HUES48 (cell line): ENCODE results near the gene COBL.
"Not testable (repeated sequence)": the region's sequence is repeated elsewhere in the genome, so short reads cannot be mapped to it uniquely, and the experiment has no call there.

Source experiments
- H3K27ac ChIP-seq: one replicate; pipeline ENCODE4 v1.7.0; 2013; ENCODE audit warnings: low read depth, low read length, inconsistent platforms
- H3K27me3 ChIP-seq: 2 replicates; pipeline ENCODE4 v1.6.1; 2013; ENCODE audit warnings: mild to moderate bottlenecking, low read length; ENCODE audit not compliant: control insufficient read depth, insufficient read depth
- H3K36me3 ChIP-seq: 2 replicates; pipeline ENCODE4 v1.6.1; 2013; ENCODE audit warnings: low read length; ENCODE audit not compliant: control insufficient read depth, insufficient read depth
- H3K4me1 ChIP-seq: 2 replicates; pipeline ENCODE4 v1.6.1; 2013; ENCODE audit warnings: mild to moderate bottlenecking, low read length; ENCODE audit not compliant: control insufficient read depth, insufficient read depth
- H3K4me3 ChIP-seq: 2 replicates; pipeline ENCODE4 v1.5.1; 2013; ENCODE audit warnings: mild to moderate bottlenecking, low read depth, low read length
- H3K9ac ChIP-seq: 2 replicates; pipeline ENCODE4 v1.6.1; 2013; ENCODE audit warnings: mild to moderate bottlenecking, low read depth, low read length, moderate library complexity
- H3K9me3 ChIP-seq: 2 replicates; pipeline ENCODE4 v1.6.1; 2013; ENCODE audit warnings: low read length; ENCODE audit not compliant: control insufficient read depth, insufficient read depth

COBL gene

DNA sequence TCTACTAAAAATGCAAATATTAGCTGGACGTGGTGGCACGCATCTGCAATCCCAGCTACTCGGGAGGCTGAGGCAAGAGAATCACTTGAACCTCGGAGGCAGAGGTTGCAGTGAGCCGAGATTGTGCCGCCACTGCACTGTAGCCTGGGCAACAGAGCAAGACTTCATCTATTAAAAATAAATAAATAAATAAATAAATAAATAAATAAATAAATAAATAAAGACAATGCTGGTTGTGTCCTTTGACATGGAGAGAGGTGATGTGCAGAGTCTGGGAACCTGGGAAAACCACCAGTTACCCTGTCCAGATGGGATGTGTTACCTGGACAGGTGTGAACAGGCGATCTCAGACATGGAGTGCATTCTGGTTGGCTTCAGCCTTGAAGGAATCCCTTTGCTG is 102.5 kb downstream of the COBL start:
- no peak overlapping the region for H3K9ac ChIP-seq
- no peak overlapping the region for H3K27ac ChIP-seq
- H3K36me3 ChIP-seq, result peaks cover 14% of the 10 kb centered on the region
- no peak overlapping the region for H3K4me3 ChIP-seq
- peaks cover 20% of the 10 kb centered on the region for H3K4me1 ChIP-seq
- H3K9me3 ChIP-seq, result no peaks in the 10 kb centered on the region
- no peaks in the 10 kb centered on the region for H3K27me3 ChIP-seq

DNA sequence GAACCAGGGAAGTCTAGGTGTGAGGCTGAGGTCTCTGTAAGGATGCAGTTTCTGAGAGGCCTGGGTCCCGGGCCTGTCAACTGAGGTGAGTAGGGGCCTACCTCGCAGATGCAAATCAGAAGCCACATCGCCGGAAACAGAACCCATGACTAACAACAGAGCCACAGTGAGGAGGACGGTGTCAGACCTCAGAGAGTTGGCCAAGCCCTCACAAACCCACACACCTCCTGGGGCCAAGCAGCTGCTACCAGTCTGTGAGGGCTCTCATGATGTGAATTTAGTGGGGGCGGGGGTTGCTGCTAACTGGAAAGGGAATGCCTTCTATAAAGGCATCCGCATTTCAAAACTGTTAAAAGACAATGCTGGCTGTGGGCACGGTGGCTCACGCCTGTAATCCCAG is 103.0 kb downstream of the COBL start:
- Histone ChIP-seq H3K9ac (no peak overlapping the region), H3K9me3 (no peaks in the 10 kb centered on the region), H3K27ac (no peak overlapping the region), H3K4me1 (peaks cover 20% of the 10 kb centered on the region), H3K27me3 (no peaks in the 10 kb centered on the region), H3K36me3 (peaks cover 10% of the 10 kb centered on the region; the same call in 1 of the 2 replicates), H3K4me3 (no peak overlapping the region)

DNA sequence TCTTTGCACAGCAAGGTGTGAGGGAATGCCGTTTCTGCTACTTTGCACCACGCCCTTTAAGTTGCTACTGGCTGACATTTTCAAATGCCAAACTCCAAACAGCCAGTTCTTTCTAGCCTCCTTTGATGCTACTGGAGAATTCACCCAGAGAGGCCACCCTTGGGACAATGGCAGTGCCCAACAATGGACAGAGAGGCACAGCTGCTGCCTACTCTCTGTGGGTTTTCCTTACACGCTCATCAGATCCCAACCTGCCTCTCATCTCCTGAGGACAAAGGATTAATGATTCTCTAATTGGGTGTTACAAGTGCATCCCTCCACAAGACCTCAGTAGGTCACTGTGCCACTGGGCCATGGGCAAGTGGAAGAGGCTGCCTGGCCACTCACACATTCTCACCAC is 105.8 kb downstream of the COBL start:
- no peak overlapping the region for H3K27ac ChIP-seq
- peaks cover 19% of the 10 kb centered on the region for H3K4me1 ChIP-seq
- H3K27me3 ChIP-seq, result no peaks in the 10 kb centered on the region
- H3K4me3 ChIP-seq, result no peak overlapping the region
- 0 out of 2 replicates have a peak, but pooled peaks cover 2% of the 10 kb centered on the region for H3K9me3 ChIP-seq
- H3K36me3 ChIP-seq, result no peaks in the 10 kb centered on the region
- no peak overlapping the region for H3K9ac ChIP-seq

DNA sequence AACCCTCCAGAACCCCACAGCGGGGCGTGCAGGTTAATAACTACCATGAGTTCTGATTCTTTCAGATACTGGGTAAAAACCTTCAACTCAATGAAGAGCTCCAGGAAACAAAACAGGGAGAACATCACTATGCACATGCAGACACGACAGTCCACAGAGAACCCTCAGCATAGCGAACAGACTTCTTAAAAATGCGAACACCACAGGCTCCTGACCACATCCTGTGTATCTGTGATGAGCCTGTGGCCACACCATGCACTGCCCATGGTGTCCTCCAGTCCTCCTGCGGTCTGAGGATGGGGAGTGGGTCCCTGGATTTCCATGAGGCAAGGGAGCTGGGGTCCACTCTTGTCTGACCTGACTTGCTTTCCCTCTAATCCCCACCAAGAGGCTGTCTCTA is 107.2 kb downstream of the COBL start:
- no peaks in the 10 kb centered on the region for H3K27me3 ChIP-seq
- peak overlapping the region; percentile 57 for H3K27ac ChIP-seq
- H3K9me3 ChIP-seq, result 0 out of 2 replicates have a peak, but pooled peaks cover 5% of the 10 kb centered on the region
- H3K36me3 ChIP-seq, result no peaks in the 10 kb centered on the region
- no peak overlapping the region for H3K9ac ChIP-seq
- peaks cover 15% of the 10 kb centered on the region for H3K4me1 ChIP-seq
- no peak overlapping the region for H3K4me3 ChIP-seq

DNA sequence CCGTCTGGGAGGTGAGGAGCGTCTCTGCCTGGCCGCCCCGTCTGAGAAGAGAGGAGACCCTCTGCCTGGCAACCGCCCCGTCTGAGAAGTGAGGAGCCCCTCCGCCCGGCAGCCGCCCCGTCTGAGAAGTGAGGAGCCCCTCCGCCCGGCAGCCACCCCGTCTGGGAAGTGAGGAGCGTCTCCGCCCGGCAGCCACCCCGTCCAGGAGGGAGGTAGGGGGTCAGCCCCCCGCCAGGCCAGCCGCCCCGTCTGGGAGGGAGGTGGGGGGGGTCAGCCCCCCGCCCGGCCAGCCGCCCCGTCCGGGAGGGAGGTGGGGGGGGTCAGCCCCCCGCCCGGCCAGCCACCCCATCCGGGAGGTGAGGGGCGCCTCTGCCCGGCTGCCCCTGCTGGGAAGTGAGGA is 108.5 kb downstream of the COBL start:
- H3K4me1 ChIP-seq, H3K4me3 ChIP-seq, H3K27me3 ChIP-seq, H3K9me3 ChIP-seq, H3K27ac ChIP-seq, H3K9ac ChIP-seq, H3K36me3 ChIP-seq: not testable (repeated sequence)

DNA sequence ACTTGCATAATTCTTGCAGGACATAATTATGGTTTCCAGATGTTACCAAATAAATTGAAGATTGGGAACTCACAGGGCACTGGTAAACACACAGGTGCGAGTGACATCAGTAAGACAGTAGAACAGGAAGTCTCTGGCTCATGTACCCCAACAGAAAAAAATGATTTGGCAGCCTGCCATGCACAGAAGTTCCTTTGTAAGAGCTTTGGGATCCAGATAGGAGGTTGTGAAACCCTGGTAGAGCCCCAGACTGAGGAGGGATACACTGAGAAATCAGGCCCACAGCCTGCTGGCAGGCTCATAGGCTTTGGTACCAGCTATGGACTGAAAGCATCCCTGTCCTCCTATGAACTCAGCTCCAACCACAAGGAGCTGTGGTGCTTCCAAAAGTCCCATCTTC is 118.0 kb downstream of the COBL start:
- Histone ChIP-seq H3K9ac (no peak overlapping the region), H3K9me3 (no peaks in the 10 kb centered on the region), H3K36me3 (no peaks in the 10 kb centered on the region), H3K4me1 (no peaks in the 10 kb centered on the region), H3K27ac (no peak overlapping the region), H3K4me3 (no peak overlapping the region), H3K27me3 (no peaks in the 10 kb centered on the region)

DNA sequence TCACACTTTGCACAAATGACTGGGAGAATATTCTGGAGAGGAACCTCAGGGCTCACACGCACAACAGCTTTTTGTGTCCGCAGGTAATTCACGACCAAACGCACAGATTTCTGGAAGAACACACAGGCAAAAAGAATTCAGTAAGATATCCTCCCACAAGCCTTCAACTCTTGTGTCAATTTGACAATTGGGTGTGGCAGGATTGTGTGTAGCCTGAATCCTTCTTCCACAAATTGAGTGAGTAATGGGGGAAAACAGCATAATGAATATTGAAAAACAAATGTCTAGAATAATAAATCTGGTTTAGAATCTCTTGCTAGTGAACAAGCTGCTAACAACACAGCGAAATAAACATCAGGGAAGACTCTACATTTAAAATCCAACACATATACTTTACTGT is 125.6 kb downstream of the COBL start:
- Histone ChIP-seq H3K27ac (no peak overlapping the region), H3K27me3 (no peaks in the 10 kb centered on the region), H3K4me1 (no peaks in the 10 kb centered on the region; the same call in 1 of the 2 replicates), H3K9me3 (no peaks in the 10 kb centered on the region), H3K36me3 (peaks cover 20% of the 10 kb centered on the region), H3K4me3 (no peak overlapping the region), H3K9ac (no peak overlapping the region)

DNA sequence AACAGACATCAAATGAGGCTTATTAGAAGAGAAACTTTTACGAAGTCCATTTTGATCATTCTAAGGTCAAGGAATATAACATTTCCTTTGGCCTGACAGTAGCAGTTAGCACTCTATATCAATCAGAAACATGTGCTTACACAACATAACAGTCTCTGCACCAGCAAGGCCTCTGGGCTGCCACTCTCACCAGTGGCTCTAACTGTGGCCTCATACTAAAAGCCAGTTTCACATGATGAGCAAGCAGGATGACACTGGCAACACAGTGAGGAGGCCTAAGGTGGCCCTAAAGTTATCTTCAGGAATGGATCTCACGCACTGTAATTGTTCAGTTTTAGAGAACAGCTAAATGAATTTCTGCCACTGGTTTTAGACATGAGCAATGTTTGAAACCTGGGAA is 126.8 kb downstream of the COBL start:
- Histone ChIP-seq H3K4me3 (no peak overlapping the region), H3K27me3 (no peaks in the 10 kb centered on the region), H3K9me3 (no peaks in the 10 kb centered on the region), H3K4me1 (no peaks in the 10 kb centered on the region; the same call in 1 of the 2 replicates), H3K36me3 (peaks cover 23% of the 10 kb centered on the region), H3K27ac (no peak overlapping the region), H3K9ac (no peak overlapping the region)

DNA sequence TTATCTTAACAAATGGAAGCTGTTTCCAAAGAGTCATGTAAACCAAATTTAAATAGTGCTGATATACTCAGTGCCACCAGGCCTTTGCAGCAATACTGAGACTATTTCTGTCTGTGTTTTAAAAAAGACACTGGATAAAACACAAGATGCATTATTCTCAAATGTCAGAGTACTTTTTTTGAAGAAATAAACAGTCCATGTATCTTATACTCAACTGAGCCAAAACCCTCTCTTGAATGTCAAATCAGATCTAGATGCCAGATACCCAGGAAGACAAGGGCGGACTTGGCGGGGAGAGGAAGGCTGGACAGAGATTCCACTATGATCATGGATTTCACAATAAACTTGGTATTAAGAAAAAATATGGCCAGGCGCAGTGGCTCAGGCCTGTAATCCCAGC is 127.6 kb downstream of the COBL start:
- peaks cover 30% of the 10 kb centered on the region for H3K36me3 ChIP-seq
- no peaks in the 10 kb centered on the region for H3K9me3 ChIP-seq
- no peak overlapping the region for H3K4me3 ChIP-seq
- H3K27ac ChIP-seq, result no peak overlapping the region
- no peaks in the 10 kb centered on the region; the same call in 1 of the 2 replicates for H3K4me1 ChIP-seq
- no peak overlapping the region for H3K9ac ChIP-seq
- H3K27me3 ChIP-seq, result no peaks in the 10 kb centered on the region

DNA sequence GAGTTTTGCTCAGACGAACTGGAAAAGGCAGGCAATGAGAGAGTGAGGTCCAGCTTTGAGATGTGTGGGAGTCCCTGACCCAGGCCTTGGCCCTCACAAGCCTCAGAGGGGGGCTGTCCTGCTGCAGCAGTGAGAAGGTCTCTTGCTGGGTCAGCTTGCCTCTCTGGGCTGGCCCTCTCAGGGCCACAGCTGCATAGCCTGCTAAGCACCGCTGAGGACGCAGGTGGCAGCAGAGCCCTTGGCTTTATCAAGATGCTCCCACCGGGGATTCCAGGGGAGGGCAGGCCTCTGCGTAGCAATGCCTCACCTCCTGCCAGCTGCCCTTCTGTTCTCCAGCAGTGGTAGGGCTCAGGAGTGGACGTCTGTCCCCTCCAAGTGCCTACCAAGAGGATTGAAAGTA is 128.7 kb downstream of the COBL start:
- Histone ChIP-seq H3K27ac (no peak overlapping the region), H3K4me1 (no peaks in the 10 kb centered on the region; the same call in 1 of the 2 replicates), H3K9ac (no peak overlapping the region), H3K36me3 (peaks cover 39% of the 10 kb centered on the region), H3K9me3 (no peaks in the 10 kb centered on the region), H3K27me3 (no peaks in the 10 kb centered on the region), H3K4me3 (no peak overlapping the region)

DNA sequence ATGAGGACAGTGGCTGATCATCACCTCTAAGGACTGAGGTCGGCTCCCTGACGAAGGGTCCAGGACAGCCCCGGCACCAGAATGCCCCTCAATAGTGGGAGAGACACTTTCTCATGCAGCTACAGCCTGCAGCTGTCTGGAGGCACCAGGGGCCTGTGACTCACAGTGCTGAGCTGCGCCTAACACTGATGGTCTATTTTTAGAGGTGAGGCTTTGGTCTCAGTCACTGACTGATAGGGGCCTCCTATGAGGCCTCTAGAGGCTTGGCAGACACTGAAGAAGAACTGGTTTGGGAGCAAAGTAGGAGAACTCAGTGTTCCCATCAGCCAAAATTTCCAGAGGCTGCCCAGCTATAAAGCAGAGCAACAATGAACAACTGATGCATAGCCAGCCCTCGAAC is 130.1 kb downstream of the COBL start:
- Histone ChIP-seq H3K27me3 (no peaks in the 10 kb centered on the region), H3K27ac (no peak overlapping the region), H3K9ac (no peak overlapping the region), H3K36me3 (peaks cover 40% of the 10 kb centered on the region), H3K4me3 (no peak overlapping the region), H3K9me3 (no peaks in the 10 kb centered on the region), H3K4me1 (no peaks in the 10 kb centered on the region; the same call in 1 of the 2 replicates)

DNA sequence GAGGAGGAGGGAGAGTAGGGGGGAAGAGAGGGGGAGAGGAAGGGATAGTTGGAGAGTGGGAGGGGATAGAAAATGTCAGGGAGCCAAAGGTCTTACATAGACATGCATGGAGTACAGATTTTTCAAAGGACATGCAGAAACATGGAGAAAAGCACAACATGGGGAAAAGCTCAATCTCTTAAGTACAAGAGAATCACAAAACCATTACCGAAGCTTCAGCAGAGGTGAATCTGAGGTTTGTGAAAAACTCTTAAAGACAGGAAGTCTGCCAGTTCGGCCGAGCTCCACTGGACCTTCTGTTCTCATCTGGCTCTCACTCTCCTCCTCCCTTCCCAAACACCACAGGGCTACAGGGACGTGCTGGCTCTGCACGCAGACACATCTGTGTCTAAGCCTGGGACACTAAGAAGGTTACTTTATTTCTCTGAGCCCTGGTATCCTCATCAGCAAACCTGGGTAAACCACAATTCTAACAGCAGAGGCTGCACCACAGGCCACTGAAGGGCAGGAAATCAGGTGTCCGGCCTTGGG is 133.9 kb downstream of the COBL start:
- H3K4me3 ChIP-seq, result no peak overlapping the region
- no peaks in the 10 kb centered on the region for H3K9me3 ChIP-seq
- no peak overlapping the region for H3K9ac ChIP-seq
- no peaks in the 10 kb centered on the region for H3K4me1 ChIP-seq
- peaks cover 20% of the 10 kb centered on the region for H3K36me3 ChIP-seq
- H3K27ac ChIP-seq, result no peak overlapping the region
- H3K27me3 ChIP-seq, result no peaks in the 10 kb centered on the region
